HPDE6-E6E7 (cell line): ENCODE results near the gene FNDC7.
"Not testable (repeated sequence)": the region's sequence is repeated elsewhere in the genome, so short reads cannot be mapped to it uniquely, and the experiment has no call there.

Source experiments
- DNase-seq: peaks from one replicate; pipeline ENCODE4 v3.0.0; 2011; ENCODE audit warnings: missing footprints; ENCODE audit errors: extremely low spot score

The FNDC7 gene

DNA sequence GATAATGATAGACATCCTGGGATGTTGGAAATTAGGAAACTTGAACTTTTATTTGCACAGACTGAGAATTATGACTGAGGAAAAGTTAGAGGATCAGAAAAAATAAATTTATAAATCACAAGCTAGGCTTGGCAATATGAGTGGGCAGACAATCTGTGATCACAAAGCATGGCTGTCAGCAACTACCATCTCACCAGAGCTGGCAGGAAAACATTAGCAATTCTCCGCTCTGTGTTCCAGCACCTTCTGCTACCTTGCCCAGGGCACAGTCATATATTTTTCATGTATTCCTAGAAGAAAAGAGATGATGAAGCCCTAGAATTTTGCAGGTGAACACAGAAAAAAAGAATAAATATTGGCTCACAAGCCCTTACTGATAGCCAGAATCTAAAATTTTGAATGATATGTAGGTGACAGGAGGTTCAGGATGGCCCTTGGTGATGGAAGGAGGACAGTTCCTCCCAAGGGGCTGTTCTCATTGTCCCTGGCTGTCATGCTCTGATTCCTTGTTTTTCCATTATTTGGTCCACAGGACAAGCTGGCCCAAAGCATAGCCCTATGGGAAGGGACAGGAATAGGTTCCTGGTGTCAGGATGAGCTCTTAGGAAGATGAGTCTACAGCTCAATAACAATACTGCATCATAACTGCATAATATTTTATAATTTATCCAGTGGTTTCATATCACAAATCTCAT is 21.6 kb downstream of the FNDC7 start:
- no peak for DNase-seq

DNA sequence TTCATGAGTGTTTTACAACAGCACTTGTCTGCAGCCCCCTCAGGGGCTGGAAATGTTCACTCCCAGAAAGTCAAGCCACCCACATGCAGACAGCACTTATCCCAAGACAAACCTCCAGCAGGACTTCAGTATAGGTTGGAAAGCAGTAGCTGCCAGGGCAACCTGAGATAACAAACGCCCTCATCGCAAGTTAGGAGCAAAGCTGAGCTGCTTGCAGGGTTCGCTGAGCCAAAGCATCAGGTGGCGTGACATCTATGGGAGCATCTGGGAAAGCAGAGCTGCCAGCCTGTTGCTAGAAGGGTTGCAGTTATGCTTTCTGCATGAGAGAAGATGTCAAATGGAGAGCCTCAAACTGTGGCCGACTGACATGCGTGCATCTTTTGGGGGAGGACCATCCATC is 29.5 kb downstream of the FNDC7 start:
- DNase-seq: no peak

DNA sequence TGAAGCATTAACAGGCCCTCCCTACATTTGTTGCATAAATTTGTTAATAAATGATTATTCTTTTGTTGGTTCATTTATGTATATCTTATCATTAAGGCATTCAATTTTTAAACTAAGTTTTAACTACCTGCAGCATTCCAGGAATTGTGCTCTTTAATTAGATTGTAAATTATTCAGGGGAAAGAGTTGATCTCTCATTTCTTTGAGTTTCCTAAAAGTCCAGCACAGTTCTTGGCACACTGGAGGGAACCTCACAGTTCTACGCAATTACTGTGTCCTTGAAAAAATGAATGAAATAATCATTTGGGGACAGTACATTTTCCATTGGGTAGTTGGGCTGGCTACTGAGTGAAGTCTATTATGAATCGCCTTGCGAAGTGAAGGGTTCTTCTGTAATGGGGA is 33.3 kb downstream of the FNDC7 start:
- DNase-seq: no peak

DNA sequence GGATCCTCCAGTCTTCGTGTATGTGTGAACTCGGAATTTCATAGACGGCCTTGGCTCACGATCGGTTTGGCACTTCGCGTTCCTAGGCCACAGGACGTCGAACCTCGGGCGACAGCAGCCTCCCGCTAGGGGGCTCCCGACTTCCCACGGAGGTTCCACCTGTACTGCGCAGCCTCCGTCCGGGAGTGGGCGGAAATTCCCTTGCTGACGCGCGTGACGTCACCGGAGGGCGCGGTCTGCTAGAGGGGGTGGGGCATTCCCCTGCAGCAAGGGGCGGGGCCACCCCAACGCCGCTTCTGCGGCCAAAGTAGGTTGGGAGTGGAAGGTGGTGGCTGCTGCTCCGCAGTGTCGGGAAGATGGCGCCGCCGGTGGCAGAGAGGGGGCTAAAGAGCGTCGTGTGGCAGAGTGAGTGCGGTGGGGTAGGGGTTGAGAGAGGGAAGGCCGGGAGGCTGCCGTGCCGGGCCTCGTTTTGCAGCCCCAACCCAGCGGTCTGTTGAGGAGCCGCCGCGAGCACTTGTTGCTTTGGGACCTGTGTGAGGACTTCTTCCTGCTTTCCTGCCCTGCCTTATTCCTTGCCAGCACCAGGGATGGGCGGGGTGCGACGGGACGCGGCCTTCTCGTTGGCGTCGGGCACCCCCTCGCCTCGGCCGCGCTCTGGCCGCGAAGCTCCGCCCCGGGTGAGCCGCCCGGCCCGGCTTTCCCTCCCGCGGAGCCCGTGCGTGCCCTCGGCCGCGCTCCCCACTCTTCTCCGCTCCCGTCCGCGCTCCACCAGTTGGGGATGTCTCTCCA is 33.9 kb downstream of the FNDC7 start, which contains the start of gene STXBP3:
Gene STXBP3, plus strand, starts transcription at position 293 of the 789 bp plus-strand sequence. Its CDS starts 64 bp downstream, at position 357.
- DNase-seq: peak; percentile 88

GRCh38 chr1:108747171-108747850 is 34.6 kb downstream of the FNDC7 start:
- DNase-seq: peak; percentile 79

- no peak for DNase-seq
Observed at GRCh38 chr1:108747898-108748297, 35.2 kb downstream of the FNDC7 start.

- DNase-seq: no peak
Observed at GRCh38 chr1:108749081-108749480, 36.4 kb downstream of the FNDC7 start.

DNA sequence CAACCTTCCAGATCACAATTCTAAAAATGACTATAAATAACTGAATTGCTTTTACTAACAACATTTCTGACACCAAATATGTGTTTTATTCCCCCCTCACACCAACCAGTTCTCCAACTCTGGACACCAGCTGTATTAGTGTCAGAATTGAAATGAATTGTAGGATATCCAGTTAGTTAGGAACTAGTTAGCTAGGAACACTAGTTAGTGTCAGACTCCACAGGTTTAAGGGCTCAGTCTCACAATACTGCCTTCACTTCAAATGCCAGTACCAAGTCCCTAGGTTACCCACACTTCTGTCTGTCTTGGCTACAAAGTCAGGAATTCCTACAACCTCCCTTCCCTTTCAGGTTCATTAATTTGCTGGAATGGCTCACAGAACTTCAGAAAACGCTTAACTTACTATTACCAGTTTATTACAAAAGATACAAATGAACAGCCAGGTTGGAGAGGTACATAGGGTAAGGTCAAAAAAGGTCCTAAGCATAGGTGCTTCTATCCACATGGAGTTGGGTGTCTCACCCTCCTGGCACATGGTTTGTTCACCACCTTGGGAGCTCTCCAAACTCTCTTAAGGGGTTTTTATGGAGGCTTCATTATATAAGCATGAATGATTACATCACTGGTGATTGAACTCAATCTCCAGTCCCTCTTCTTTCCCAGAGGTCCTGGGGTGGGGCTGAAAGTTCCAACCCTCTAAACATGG is 37.9 kb downstream of the FNDC7 start:
- no peak for DNase-seq

- no peak for DNase-seq
Observed at GRCh38 chr1:108753363-108753762, 40.7 kb downstream of the FNDC7 start.

GRCh38 chr1:108758796-108759195 is 46.1 kb downstream of the FNDC7 start:
- no peak for DNase-seq

GRCh38 chr1:108767115-108767514 is 54.4 kb downstream of the FNDC7 start:
- DNase-seq: no peak

DNA sequence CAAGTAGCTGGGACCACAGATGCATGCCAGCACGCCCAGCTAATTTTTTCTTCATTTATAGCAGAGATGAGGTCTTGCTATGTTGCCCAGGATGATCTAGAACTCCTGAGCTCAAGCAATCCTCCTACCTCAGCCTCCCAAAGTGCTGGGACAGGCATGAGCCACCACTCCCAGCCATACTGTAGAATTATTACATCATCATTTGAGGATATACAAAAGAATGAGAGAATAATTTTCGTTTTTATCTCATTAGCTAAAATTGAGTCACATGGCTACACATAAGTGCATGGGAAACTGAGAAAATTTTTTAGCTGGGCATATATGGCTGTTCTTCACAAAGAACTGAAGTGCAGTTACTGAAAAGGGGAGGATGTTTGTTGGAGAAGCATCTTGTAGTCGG is 55.0 kb downstream of the FNDC7 start:
- no peak for DNase-seq

DNA sequence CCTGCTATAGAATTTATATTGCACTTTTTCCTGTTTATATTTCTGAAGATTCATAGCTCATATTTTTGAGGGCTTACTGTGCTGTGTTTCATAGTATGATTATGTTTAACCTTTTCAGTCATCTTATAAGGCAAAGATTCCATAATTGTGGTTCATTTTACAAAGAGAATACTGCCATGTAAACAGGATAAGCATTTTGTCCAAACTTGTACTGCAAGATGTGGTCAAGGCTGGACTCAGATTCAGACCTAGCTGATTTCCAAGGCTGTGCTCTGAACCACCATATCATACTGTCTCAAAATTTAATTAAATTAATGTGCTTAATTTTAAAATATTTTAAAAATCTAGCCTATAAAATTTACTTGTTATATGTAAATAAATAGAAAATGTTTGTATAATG is 65.1 kb downstream of the FNDC7 start:
- no peak for DNase-seq

- no peak for DNase-seq
Observed at GRCh38 chr1:108779455-108779854, 66.7 kb downstream of the FNDC7 start.

- no peak for DNase-seq
Observed at GRCh38 chr1:108780937-108781574, 68.3 kb downstream of the FNDC7 start.

DNA sequence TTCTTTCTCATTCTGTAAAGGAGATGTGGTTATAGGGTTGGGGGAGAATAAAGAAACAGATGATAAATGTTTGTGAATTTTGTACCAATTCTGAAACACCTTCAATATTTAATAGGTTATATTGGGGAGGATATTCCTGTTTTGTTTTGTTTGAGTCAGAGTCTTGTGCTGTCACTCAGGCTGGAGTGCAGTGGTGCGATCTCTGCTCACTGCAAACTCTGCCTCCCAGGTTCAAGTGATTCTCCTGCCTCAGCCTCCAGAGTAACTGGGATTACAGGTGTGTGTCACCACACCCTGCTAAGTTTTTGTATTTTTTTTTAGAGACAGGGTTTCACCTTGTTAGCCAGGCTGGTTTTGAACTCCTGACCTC is 68.9 kb downstream of the FNDC7 start:
- not testable (repeated sequence) for DNase-seq

DNA sequence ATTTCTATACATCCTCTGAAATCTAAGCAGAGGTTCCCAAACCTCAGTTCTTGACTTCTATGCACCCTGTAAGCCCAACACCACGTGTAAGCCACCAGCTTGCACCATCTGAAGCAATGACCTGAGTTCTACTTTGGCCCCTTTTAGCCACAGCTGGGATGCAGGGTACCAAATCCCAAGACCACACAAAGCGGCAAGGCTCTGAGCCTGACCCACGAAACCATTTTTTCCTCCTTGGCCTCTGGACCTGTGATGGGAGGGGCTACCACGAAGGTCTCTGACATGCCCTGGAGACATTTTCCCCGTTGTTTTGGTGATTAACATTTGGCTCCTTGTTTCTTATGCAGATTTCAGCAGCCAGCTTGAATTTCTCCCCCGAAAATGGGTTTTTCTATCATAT is 72.6 kb downstream of the FNDC7 start:
- DNase-seq: no peak

DNA sequence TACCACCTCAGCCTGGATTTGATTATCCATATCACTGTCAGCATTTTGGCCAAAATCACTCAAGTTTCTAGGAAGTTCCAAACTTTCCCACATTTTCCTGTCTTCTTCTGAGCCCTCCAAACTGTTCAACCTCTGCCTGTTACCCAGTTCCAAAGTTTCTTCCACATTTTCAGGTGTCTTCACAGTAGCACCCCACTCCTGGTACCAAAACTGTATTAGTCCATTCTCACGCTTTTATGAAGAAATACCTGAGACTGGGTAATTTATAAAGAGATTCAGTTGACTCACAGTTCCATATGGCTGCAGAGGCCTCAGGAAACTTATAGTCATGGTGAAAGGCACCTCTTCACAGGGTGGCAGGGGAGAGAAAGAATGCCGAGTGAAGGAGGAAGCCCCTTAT is 73.2 kb downstream of the FNDC7 start:
- no peak for DNase-seq

GRCh38 chr1:108791790-108792189 is 79.1 kb downstream of the FNDC7 start:
- no peak for DNase-seq
